Activated naive CD4-positive, alpha-beta T cell (primary cell): ENCODE measurements around the gene MROH2B.

ENCODE experiments used
- DNase-seq, 4 experiments: peaks; one replicate each; lab custom pipeline; 2025; lab: John Stamatoyannopoulos, UW

The MROH2B gene

GRCh38 chr5:41071242-41071641 lies at the start of gene MROH2B:
Gene MROH2B, minus strand, starts transcription at chr5:41071342. Its CDS starts 490 bp downstream, at chr5:41070852.
- DNase-seq = no peak

- DNase-seq = no peak
These were observed 49.5 kb upstream of the MROH2B start for GRCh38 chr5:41120600-41120999.

GRCh38 chr5:41118177-41118576 lies 47.0 kb upstream of the MROH2B start:
- DNase-seq = no peak

- no peak for DNase-seq
These were observed 44.1 kb upstream of the MROH2B start for GRCh38 chr5:41115281-41115680.

- no peak for DNase-seq
These were observed 41.6 kb upstream of the MROH2B start for GRCh38 chr5:41112486-41113455.

- no peak for DNase-seq
These were observed 38.0 kb upstream of the MROH2B start for GRCh38 chr5:41109186-41109585.

GRCh38 chr5:41102341-41102740 lies 31.2 kb upstream of the MROH2B start:
- no peak for DNase-seq

- no peak for DNase-seq
These were observed 26.5 kb upstream of the MROH2B start for GRCh38 chr5:41097642-41098041.

GRCh38 chr5:41095324-41096101 lies 24.4 kb upstream of the MROH2B start:
- DNase-seq = no peak

- no peak for DNase-seq
These were observed 23.7 kb upstream of the MROH2B start for GRCh38 chr5:41094871-41095270.

GRCh38 chr5:41093803-41094202 lies 22.7 kb upstream of the MROH2B start:
- DNase-seq = no peak

GRCh38 chr5:41087461-41087860 lies 16.3 kb upstream of the MROH2B start:
- DNase-seq = no peak

- DNase-seq = no peak
These were observed 12.2 kb upstream of the MROH2B start for GRCh38 chr5:41083306-41083705.

- DNase-seq = no peak
These were observed 833 bp upstream of the MROH2B start for GRCh38 chr5:41071975-41072374.

GRCh38 chr5:41067714-41068568 lies 3.2 kb downstream of the MROH2B start:
- no peak for DNase-seq

- no peak for DNase-seq
These were observed 5.3 kb downstream of the MROH2B start for GRCh38 chr5:41065691-41066335.

- no peak for DNase-seq
These were observed 13.2 kb downstream of the MROH2B start for GRCh38 chr5:41057940-41058339.

- no peak for DNase-seq
These were observed 13.9 kb downstream of the MROH2B start for GRCh38 chr5:41057231-41057630.

- no peak for DNase-seq
These were observed 22.2 kb downstream of the MROH2B start for GRCh38 chr5:41048986-41049385.

- no peak for DNase-seq
These were observed 27.9 kb downstream of the MROH2B start for GRCh38 chr5:41043109-41043747.

GRCh38 chr5:41032973-41033372 lies 38.2 kb downstream of the MROH2B start:
- DNase-seq = no peak
